H1 (cell line): Measurements from ENCODE around the gene P3H2. TPM values are rescaled to one million over a fixed set of nuclear protein-coding genes. Genes with fewer than 3 reads are reported as not detected.

ENCODE experiments used
- CTCF ChIA-PET: fragments of 300-600 bp; sonication (Branson Sonifier 250); formaldehyde crosslinking; loops from one replicate; lab custom pipeline; 2021; ENCODE audit not compliant: partially characterized antibody; lab: Charles Lee
- POLR2A ChIA-PET: fragments of 300-600 bp; sonication (Branson Sonifier 250); formaldehyde crosslinking; loops from one replicate; lab custom pipeline; 2021; ENCODE audit warnings: inconsistent platforms; ENCODE audit not compliant: partially characterized antibody; lab: Charles Lee
- DNase-seq, 2 experiments: peaks; one replicate each; pipeline versions ENCODE4 v3.0.0 to v3.0.0-alpha.2; 2010 to 2022; ENCODE audit warnings: low spot score in 2 of 2, low read depth in 1 of 2, mixed read lengths in 1 of 2
- FAIRE-seq: peaks from 2 replicates; lab custom pipeline; 2011; peaks lifted over from hg19 to GRCh38; lab: Jason Lieb, UNC
- H2AFZ ChIP-seq: 2 replicates; pipeline ENCODE4 v1.8.1; 2012; ENCODE audit warnings: low read length, inconsistent platforms
- H2AK5ac ChIP-seq: 2 replicates; pipeline ENCODE4 v1.6.1; 2013; ENCODE audit warnings: low read depth, low read length
- H2BK120ac ChIP-seq: replicated peaks from 2 replicates; pipeline ENCODE3; 2013; ENCODE audit warnings: low read depth, low read length, inconsistent platforms
- H2BK12ac ChIP-seq: 2 replicates; pipeline ENCODE4 v1.6.1; 2013; ENCODE audit warnings: low read depth, low read length
- H2BK15ac ChIP-seq: 2 replicates; pipeline ENCODE4 v1.6.1; 2013; ENCODE audit warnings: low read length
- H2BK20ac ChIP-seq: 2 replicates; pipeline ENCODE4 v1.6.1; 2013; ENCODE audit warnings: low read length
- H2BK5ac ChIP-seq: 2 replicates; pipeline ENCODE4 v1.6.1; 2013; ENCODE audit warnings: low read depth, low read length
- H3K14ac ChIP-seq: 2 replicates; pipeline ENCODE4 v1.6.1; 2013; ENCODE audit warnings: inconsistent platforms; ENCODE audit not compliant: insufficient read length
- H3K18ac ChIP-seq: 2 replicates; pipeline ENCODE4 v1.6.1; 2013; ENCODE audit warnings: low read length; ENCODE audit errors: extremely low read depth
- H3K23ac ChIP-seq: 2 replicates; pipeline ENCODE4 v1.6.1; 2013; ENCODE audit warnings: inconsistent platforms; ENCODE audit not compliant: insufficient read length
- H3K23me2 ChIP-seq: 2 replicates; pipeline ENCODE4 v1.6.1; 2013; ENCODE audit warnings: low read depth, low read length
- H3K27ac ChIP-seq: 2 replicates; pipeline ENCODE4 v1.6.1; 2011; ENCODE audit warnings: low read depth, low read length, inconsistent platforms
- H3K27me3 ChIP-seq, 4 experiments: replicated peaks in 1 of 4; 1 replicate in 1 of 4; 2 replicates in 3 of 4; pipeline versions ENCODE4 v1.6.1 to v1.8.1; 2011 to 2013; ENCODE audit warnings: low read length in 3 of 4, mild to moderate bottlenecking in 3 of 4, inconsistent platforms in 2 of 4, mixed read lengths in 2 of 4, moderate library complexity in 1 of 4; ENCODE audit not compliant: control insufficient read depth in 3 of 4, insufficient read depth in 3 of 4; ENCODE audit errors: extremely low read depth in 1 of 4
- H3K36me3 ChIP-seq, 4 experiments: 2 replicates each; pipeline versions ENCODE4 v1.6.1 to v1.8.1; 2011 to 2013; ENCODE audit warnings: mild to moderate bottlenecking in 4 of 4, low read length in 3 of 4, moderate library complexity in 2 of 4, control low read depth in 1 of 4, inconsistent platforms in 1 of 4; ENCODE audit not compliant: insufficient read depth in 4 of 4, control insufficient read depth in 2 of 4
- H3K4ac ChIP-seq: replicated peaks from 2 replicates; pipeline ENCODE3; 2013; ENCODE audit warnings: low read length, low read depth, mixed read lengths, inconsistent platforms; ENCODE audit not compliant: insufficient read length
- H3K4me1 ChIP-seq, 4 experiments: replicated peaks in 1 of 4; 1 replicate in 1 of 4; 2 replicates in 3 of 4; pipeline versions ENCODE4 v1.6.1 to v1.8.1; 2011 to 2013; ENCODE audit warnings: low read length in 3 of 4, inconsistent platforms in 2 of 4, mixed read lengths in 1 of 4; ENCODE audit not compliant: insufficient read depth in 4 of 4, control insufficient read depth in 3 of 4
- H3K4me2 ChIP-seq, 2 experiments: 2 replicates each; pipeline versions ENCODE4 v1.6.1 to v1.8.1; 2011 to 2013; ENCODE audit warnings: low read depth in 2 of 2, low read length in 2 of 2, control low read depth in 1 of 2, inconsistent platforms in 1 of 2, mild to moderate bottlenecking in 1 of 2; ENCODE audit not compliant: insufficient read depth in 1 of 2
- H3K4me3 ChIP-seq, 4 experiments: fragments of 200-600, 300-600 bp in 1 of 4; sonication (generic), shearing (Covaris generic), sonication (Bioruptor Twin) in 1 of 4; 2 replicates each; pipeline versions ENCODE4 v1.5.1 to v1.8.1; 2011 to 2016; ENCODE audit warnings: low read length in 4 of 4, low read depth in 3 of 4, control low read depth in 2 of 4, inconsistent platforms in 2 of 4, mild to moderate bottlenecking in 2 of 4, mixed read lengths in 1 of 4, moderate library complexity in 1 of 4; ENCODE audit not compliant: insufficient read depth in 2 of 4; ENCODE audit errors: extremely low read depth in 1 of 4
- H3K56ac ChIP-seq: replicated peaks from 2 replicates; pipeline ENCODE3; 2013; ENCODE audit warnings: low read depth, mild to moderate bottlenecking, mixed read lengths, low read length, inconsistent platforms; ENCODE audit not compliant: insufficient read length
- H3K79me1 ChIP-seq: 2 replicates; pipeline ENCODE4 v1.6.1; 2013; ENCODE audit warnings: low read depth, low read length, control low read depth
- H3K79me2 ChIP-seq, 2 experiments: 2 replicates each; pipeline versions ENCODE4 v1.6.1 to v1.8.1; 2012 to 2013; ENCODE audit warnings: low read length in 2 of 2, mild to moderate bottlenecking in 2 of 2, inconsistent platforms in 1 of 2; ENCODE audit not compliant: insufficient read depth in 2 of 2, control insufficient read depth in 1 of 2
- H3K9ac ChIP-seq, 4 experiments: replicated peaks in 1 of 4; 1 replicate in 1 of 4; 2 replicates in 3 of 4; pipeline versions ENCODE4 v1.6.1 to v1.8.1; 2011 to 2013; ENCODE audit warnings: low read depth in 3 of 4, low read length in 3 of 4, control low read depth in 2 of 4, mild to moderate bottlenecking in 2 of 4, moderate library complexity in 2 of 4, inconsistent platforms in 1 of 4; ENCODE audit errors: extremely low read depth in 1 of 4
- H3K9me3 ChIP-seq, 2 experiments: 2 replicates each; pipeline versions ENCODE4 v1.6.1 to v1.8.1; 2012 to 2013; ENCODE audit warnings: mild to moderate bottlenecking in 2 of 2, moderate library complexity in 2 of 2, control low read depth in 1 of 2, inconsistent platforms in 1 of 2, low read depth in 1 of 2, low read length in 1 of 2, mixed read lengths in 1 of 2; ENCODE audit not compliant: insufficient read depth in 2 of 2
- H4K20me1 ChIP-seq, 2 experiments: replicated peaks in 1 of 2; 2 replicates each; pipeline versions ENCODE3 to v1.8.1; 2011 to 2013; ENCODE audit warnings: inconsistent platforms in 2 of 2, low read length in 2 of 2, mild to moderate bottlenecking in 1 of 2; ENCODE audit not compliant: insufficient read depth in 2 of 2, control insufficient read depth in 1 of 2
- H4K5ac ChIP-seq: 2 replicates; pipeline ENCODE4 v1.6.1; 2013; ENCODE audit warnings: low read length, low read depth, mixed read lengths, inconsistent platforms; ENCODE audit not compliant: insufficient read length
- H4K8ac ChIP-seq: 2 replicates; pipeline ENCODE4 v1.8.0; 2013; ENCODE audit warnings: mild to moderate bottlenecking, moderate library complexity, low read length, inconsistent platforms; ENCODE audit not compliant: insufficient read depth; ENCODE audit errors: extremely low read depth
- H4K91ac ChIP-seq: replicated peaks from 2 replicates; pipeline ENCODE3; 2013; ENCODE audit warnings: low read length, mixed read lengths, inconsistent platforms; ENCODE audit not compliant: insufficient read length
- CTBP2 ChIP-seq: IDR thresholded peaks from 2 replicates; pipeline ENCODE4 v1.7.0; 2011; ENCODE audit warnings: borderline replicate concordance, mild to moderate bottlenecking, moderate library complexity, mixed read lengths, low read length; ENCODE audit not compliant: insufficient read depth, insufficient read length
- JUN ChIP-seq: IDR thresholded peaks from 2 replicates; pipeline ENCODE4 v1.6.1; 2011; ENCODE audit warnings: low read depth, mild to moderate bottlenecking, improper control_type of control experiment, low read length
- NRF1 ChIP-seq: IDR thresholded peaks from 2 replicates; pipeline ENCODE4 v1.6.1; 2011; ENCODE audit warnings: mild to moderate bottlenecking, low read depth, low read length, improper control_type of control experiment
- SIRT6 ChIP-seq: IDR thresholded peaks from one replicate; pipeline ENCODE4 v1.7.1; 2012; ENCODE audit warnings: low read length, inconsistent platforms
- WGBS, 2 experiments: shearing (Covaris generic) in 1 of 2; methylation state at CpG; one replicate each; pipeline versions ENCODE4 v1.1.6 to v1.1.7; 2013 to 2015; ENCODE audit warnings: low lambda C conversion rate in 2 of 2, mixed read lengths in 2 of 2, inconsistent platforms in 1 of 2, low coverage in 1 of 2, missing lambda C conversion rate in 1 of 2; ENCODE audit not compliant: insufficient replicate concordance in 2 of 2, insufficient coverage in 1 of 2, insufficient read length in 1 of 2; ENCODE audit errors: extremely low coverage in 1 of 2, missing lambda C conversion rate in 1 of 2; 5-methylcytosine and 5-hydroxymethylcytosine counted together
- polyA plus RNA-seq, 7 experiments: library from polyadenylated mRNA; depleted of rRNA in 3 of 7; stranded (reverse) in 5 of 7; unstranded in 2 of 7; fragments of >200 nt in 5 of 7; fragments of 200-250 nt in 2 of 7; gene quantifications; 1 replicate in 5 of 7; 2 replicates in 1 of 7; 4 replicates in 1 of 7; pipeline versions ENCODE4 v1.2.1 to v1.2.3, GENCODE V29; 2011 to 2013; ENCODE audit warnings: missing spikeins in 2 of 7, mixed read lengths in 2 of 7
- total RNA-seq: library from RNA; stranded (reverse); fragmentation: NEBNext Ultra II Directional; extraction: Animal tissue kit (Norgen Biotek cat#: 25700); gene quantifications from 2 replicates; pipeline ENCODE4 v1.2.1, GENCODE V29; 2021

P3H2 gene
- total and polyA plus RNA-seq, 2 of the 8 experiments (the other 6 are each of a cell fraction or from before 2014, with no cell fraction given): 40.5 to 60.4 TPM

DNA sequence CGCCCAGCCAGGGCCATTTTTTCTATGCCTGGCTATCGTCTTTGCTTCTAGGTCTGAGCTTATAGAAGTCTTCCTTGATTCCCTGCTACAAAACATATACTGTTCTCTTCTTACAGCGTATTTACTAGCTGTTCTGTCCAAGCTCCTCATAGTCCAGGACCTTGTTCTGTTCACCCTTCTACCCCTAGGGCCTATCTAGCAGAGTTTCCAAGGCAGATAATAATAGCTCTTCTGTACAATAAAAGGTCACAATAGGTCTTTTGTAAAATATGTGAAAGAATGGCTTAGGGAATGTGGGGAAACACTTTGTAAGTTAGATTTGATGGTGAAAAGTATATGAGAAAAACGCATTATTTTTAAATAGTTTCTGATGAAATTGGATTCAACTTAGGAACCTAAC, 158.2 kb downstream of the P3H2 start:
- Histone ChIP-seq H3K79me1 (no peaks in the 10 kb centered on the region), H3K23ac (no peak overlapping the region), H3K9ac (no peak overlapping the region), H4K8ac (no peak overlapping the region), H3K27me3 (no peaks in the 10 kb centered on the region), H3K27ac (no peak overlapping the region), H4K20me1 (no peaks in the 10 kb centered on the region), H3K4me3 (no peak overlapping the region), H4K5ac (no peak overlapping the region), H3K14ac (no peak overlapping the region), H4K91ac (no peak overlapping the region), H2BK12ac (no peak overlapping the region)
- ChIA-PET POLR2A (no interaction called here), CTCF (interaction anchor here (0.6 to 7.2 kb wide), 35 partner anchors 9 to 483 kb away, joined by 3 to 55 read pairs (median 5); partner anchors contain the start of genes CLDN1 and P3H2)
- WGBS, 2 experiments: 93 to 100% methylated on average over 1 to 4 of the region's 4 CpGs
- TF ChIP-seq CTBP2 (no peak), SIRT6 (no peak), NRF1 (no peak), JUN (no peak)
- TF ChIP-seq, all 59 proteins: peak for 0
- Histone ChIP-seq H2AFZ (no peak overlapping the region), H3K4ac (no peak overlapping the region), H2AK5ac (no peak overlapping the region), H3K23me2 (no peaks in the 10 kb centered on the region), H3K79me2 (no peaks in the 10 kb centered on the region), H3K36me3 (peaks cover 0 to 10% (median 6%) of the 10 kb centered on the region in 4 experiments; a peak in 4 of 8 replicates), H2BK20ac (no peak overlapping the region), H3K4me1 (peaks cover 0 to 5% (median 2%) of the 10 kb centered on the region in 4 experiments; a peak in 3 of 7 replicates), H2BK15ac (no peak overlapping the region), H3K56ac (no peak overlapping the region), H2BK5ac (peak overlapping the region; percentile 10; the same call in 1 of the 2 replicates), H3K18ac (no peak overlapping the region), H3K9me3 (no peaks in the 10 kb centered on the region), H3K4me2 (no peak overlapping the region), H2BK120ac (no peak overlapping the region)
- FAIRE-seq (no peak), DNase-seq (no peak)
